IPS DF 6.9 (cell line): ENCODE results near the gene KLHL11.
"Not testable (repeated sequence)": the region's sequence is repeated elsewhere in the genome, so short reads cannot be mapped to it uniquely, and the experiment has no call there.

Experiments used
- DNase-seq: peaks from one replicate; pipeline ENCODE4 v3.0.0-alpha.2; 2013; ENCODE audit warnings: low read depth, low spot score
- H3K27ac ChIP-seq: one replicate; pipeline ENCODE4 v1.5.1; 2013; ENCODE audit warnings: low read length, control low read depth
- H3K27me3 ChIP-seq: 2 replicates; pipeline ENCODE4 v1.6.1; 2013; ENCODE audit warnings: mild to moderate bottlenecking, low read length; ENCODE audit not compliant: control insufficient read depth, insufficient read depth
- H3K36me3 ChIP-seq: 2 replicates; pipeline ENCODE4 v1.6.1; 2013; ENCODE audit warnings: low read length; ENCODE audit not compliant: control insufficient read depth, insufficient read depth
- H3K4me1 ChIP-seq: 2 replicates; pipeline ENCODE4 v1.6.1; 2013; ENCODE audit warnings: low read length; ENCODE audit not compliant: control insufficient read depth, insufficient read depth
- H3K4me3 ChIP-seq: 2 replicates; pipeline ENCODE4 v1.5.1; 2013; ENCODE audit warnings: mild to moderate bottlenecking, low read length
- H3K9me3 ChIP-seq: 2 replicates; pipeline ENCODE4 v1.6.1; 2013; ENCODE audit warnings: low read length, inconsistent platforms; ENCODE audit not compliant: control insufficient read depth, insufficient read depth
- WGBS: extraction: QIAGEN DNeasy Blood & Tissue Kit; methylation state at CpG from one replicate; pipeline ENCODE4 v1.1.7; 2013; ENCODE audit warnings: mixed read lengths, missing lambda C conversion rate; ENCODE audit not compliant: insufficient read length, insufficient coverage; 5-methylcytosine and 5-hydroxymethylcytosine counted together

Gene KLHL11

DNA sequence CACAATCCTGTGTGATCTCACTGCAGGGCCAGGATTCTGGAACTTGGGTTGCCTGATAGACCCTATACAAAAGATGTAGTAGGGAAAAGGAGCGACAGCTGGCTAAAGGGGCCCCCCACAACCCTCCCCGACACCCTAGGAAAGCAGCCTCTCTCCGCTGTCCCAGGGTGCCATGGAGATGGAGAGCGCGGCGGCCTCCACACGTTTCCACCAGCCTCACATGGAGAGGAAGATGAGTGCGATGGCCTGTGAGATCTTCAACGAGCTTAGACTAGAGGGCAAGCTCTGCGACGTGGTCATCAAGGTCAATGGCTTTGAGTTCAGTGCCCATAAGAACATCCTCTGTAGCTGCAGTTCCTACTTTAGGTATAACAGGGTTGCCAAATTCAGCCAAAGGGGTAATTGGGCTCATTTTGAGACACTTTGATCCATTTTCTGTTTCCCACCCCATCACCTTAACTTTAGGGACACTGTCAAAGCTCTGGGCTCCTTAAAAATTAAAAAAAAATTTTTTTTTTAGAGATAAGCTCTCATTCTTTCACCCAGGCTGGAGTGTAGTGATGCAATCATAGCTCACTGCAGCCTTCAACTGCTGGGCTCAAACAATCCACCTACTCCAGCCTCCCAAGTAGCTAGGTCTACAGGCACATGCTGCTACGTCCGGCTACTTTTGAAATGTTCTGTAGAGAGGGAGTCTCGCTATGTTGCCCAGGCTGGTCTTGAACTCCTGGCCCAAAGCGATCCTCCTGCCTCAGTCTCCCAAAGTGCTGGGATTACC is 27.3 kb downstream of the KLHL11 start, which contains the start of gene KLHL10:
TSS of gene KLHL10 (plus strand) at position 65 of the 778 bp plus-strand sequence. CDS start at position 173, 108 bp downstream.
- no peak within 1 kb of the TSS for H3K27ac ChIP-seq
- no peaks in the 10 kb centered on the region for H3K36me3 ChIP-seq
- no peaks in the 10 kb centered on the region for H3K27me3 ChIP-seq
- H3K9me3 ChIP-seq, result no peaks in the 10 kb centered on the region
- WGBS, result no CpG with 5 or more reads among the region's 15 CpGs
- no peaks in the 10 kb centered on the region for H3K4me1 ChIP-seq
- H3K4me3 ChIP-seq, result no peak within 1 kb of the TSS
- no peak for DNase-seq

DNA sequence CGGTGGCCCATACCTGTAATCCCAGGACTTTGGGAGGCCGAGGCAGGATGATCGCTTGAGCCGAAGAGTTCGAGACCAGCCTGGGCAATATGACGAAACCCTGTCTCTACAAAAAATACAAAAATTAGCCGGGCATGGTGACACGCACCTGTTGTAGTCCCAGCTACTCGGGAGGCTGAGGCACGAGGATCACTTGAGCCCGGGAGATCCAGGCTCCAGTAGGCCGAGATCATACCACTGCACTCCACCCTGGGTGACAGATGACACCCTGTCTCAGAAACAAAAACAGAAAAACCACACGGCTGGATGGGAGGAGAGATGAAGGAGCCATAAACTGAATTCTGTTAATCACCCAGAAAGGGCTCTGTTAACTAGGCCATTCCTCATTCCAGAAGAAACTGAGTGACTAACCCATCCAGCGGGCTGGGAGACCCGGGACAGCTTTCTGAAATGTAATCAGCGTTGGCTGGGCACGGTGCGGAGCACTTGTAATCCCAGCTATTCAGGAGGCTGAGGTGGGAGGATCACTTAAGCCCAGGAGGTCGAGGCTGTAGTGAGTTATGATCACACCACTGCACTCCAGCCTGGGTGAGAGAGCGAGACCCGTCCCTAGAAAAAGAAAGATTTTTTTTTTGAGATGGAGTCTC is 28.6 kb downstream of the KLHL11 start:
- H3K9me3 ChIP-seq, result no peaks in the 10 kb centered on the region
- no peaks in the 10 kb centered on the region for H3K4me1 ChIP-seq
- no peaks in the 10 kb centered on the region for H3K27me3 ChIP-seq
- no peaks in the 10 kb centered on the region for H3K36me3 ChIP-seq
- no peak overlapping the region for H3K27ac ChIP-seq
- no CpG with 5 or more reads among the region's 21 CpGs for WGBS
- H3K4me3 ChIP-seq, result no peak overlapping the region; the same call in 1 of the 2 replicates
- no peak for DNase-seq

DNA sequence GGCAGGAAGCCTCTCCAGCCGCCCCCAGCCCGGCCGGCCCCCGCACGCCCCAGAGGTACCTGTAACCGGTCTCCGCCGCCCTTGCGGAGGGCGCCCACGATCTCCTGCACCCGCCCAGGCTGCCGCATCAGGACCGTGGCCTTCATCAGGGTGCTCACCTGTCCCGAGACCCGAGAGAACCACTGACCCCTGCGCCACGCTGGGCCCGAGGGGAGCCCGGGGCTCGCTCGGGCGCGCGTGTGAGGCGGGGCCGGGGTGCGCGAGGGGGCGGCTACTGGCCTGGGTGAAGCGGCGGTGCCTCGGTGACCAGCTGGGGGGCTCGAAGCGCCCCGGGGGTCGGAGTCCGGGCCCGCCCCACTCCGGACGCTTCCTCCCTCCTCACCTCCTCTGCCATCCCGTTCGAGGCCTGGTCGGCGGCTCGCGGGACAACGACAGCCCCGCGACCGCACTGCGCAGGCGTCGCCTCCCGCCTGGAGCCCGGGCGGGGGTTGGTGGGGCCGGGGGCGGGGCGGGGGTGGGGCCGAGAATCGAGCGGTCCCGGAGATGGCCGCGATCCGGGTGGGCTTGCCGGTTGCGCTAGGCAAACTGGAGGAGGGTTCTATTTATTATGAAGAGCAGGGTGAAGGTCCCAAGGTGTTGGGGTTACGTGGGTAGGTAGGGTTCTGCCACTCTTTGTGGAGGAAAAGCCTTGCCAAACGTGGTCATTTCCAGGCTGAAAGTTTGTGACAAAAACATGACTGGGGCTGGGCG is 29.2 kb downstream of the KLHL11 start, which contains the start of gene NT5C3B:
TSS of gene NT5C3B (minus strand) at position 433 of the 750 bp plus-strand sequence. CDS start at position 394, 39 bp downstream.
- H3K27me3 ChIP-seq, result no peaks in the 10 kb centered on the region
- DNase-seq, result no peak
- H3K36me3 ChIP-seq, result no peaks in the 10 kb centered on the region; the same call in 1 of the 2 replicates
- peak within 1 kb of the TSS; percentile 48 for H3K4me3 ChIP-seq
- H3K27ac ChIP-seq, result no peak within 1 kb of the TSS
- WGBS, result no CpG with 5 or more reads among the region's 72 CpGs
- H3K4me1 ChIP-seq, result no peaks in the 10 kb centered on the region
- H3K9me3 ChIP-seq, result no peaks in the 10 kb centered on the region

DNA sequence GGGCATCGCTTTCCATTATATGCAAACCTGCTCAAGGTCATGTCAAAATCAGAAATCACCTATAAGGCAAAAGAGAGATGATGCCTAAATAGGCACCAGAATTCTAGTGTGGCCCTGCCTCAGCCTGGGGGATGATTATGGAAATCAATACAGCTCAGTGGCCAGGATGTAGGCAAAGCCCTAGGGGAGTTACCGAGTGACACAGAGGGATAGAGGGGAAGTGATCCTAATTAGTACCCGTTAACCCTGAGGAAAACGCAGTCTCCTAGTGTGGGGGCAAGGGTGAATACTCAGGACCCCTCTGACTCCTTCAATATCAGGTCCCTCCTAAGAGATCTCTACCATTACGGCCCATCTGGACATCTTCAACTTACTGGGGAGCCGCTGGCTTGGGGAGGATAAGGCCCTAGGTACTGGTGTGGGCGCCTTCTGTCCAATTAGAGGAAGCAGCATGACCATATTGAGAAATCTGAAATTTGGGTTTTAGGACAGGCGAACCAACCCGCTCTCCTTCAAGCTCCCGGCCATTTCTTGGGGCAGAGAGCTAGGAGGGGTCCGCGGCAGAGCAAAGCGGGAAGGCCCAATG is 29.9 kb downstream of the KLHL11 start:
- Histone ChIP-seq H3K9me3 (no peaks in the 10 kb centered on the region), H3K27me3 (no peaks in the 10 kb centered on the region), H3K27ac (no peak overlapping the region), H3K4me1 (no peaks in the 10 kb centered on the region), H3K4me3 (peak overlapping the region; percentile 48; the same call in 1 of the 2 replicates), H3K36me3 (peaks cover 3% of the 10 kb centered on the region; the same call in 1 of the 2 replicates)
- DNase-seq, result no peak
- no CpG with 5 or more reads among the region's 13 CpGs for WGBS

DNA sequence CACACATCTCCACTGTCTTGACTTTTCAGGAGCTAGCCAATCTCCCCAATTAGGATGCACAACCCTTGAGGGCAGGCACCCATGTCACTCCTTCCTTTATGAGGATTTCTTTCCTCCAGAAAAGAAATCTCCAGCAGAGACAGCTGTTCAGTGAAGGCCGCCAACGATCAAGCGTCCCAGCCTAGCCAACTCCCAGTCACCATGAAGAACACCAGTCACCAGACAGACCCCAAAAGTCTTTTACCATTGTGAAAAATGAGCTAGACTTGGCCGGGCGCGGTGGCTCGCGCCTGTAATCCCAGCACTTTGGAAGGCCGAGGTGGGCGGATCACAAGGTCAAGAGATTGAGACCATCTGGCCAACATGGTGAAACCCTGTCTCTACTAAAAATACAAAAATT is 35.3 kb downstream of the KLHL11 start:
- DNase-seq, H3K27me3 ChIP-seq, H3K27ac ChIP-seq, H3K9me3 ChIP-seq, H3K4me1 ChIP-seq, H3K4me3 ChIP-seq: not testable (repeated sequence)
- WGBS, result no CpG with 5 or more reads among the region's 10 CpGs
- peaks cover 18% of the 10 kb centered on the region for H3K36me3 ChIP-seq

DNA sequence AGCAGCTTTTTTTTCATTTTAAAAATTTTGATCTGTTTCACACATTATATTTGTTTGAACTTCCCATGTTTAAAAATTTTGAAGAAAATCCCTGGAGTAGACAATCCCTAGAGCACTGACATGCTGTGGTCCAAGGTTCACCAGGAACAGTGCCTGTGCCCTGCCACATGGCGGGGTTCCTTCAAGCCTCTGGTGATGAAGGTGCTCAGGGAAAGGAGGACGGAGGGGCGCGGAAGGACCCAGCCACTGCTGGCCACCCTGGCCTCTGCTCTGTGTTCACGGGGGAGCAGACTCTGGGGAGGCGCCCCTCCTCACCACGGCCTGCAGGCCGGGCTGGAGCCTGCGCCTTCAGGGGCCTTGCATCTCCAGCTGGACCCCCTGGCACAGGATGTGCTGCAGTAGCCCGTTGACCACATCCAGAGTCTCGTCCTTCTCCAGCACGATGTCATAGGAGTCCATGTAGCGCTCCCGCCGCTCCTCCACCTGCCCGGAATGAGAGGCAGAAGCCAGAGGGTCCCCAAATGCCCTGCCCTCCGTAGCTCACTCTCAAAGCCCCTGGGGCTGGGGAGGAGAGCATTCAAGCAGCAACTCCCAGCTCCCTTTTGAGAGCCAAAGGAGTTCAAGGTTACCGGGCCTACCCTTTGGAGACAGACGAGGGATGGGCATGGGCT is 39.9 kb downstream of the KLHL11 start:
- no peak for DNase-seq
- peaks cover 25% of the 10 kb centered on the region for H3K36me3 ChIP-seq
- WGBS, result no CpG with 5 or more reads among the region's 19 CpGs
- no peaks in the 10 kb centered on the region for H3K27me3 ChIP-seq
- H3K27ac ChIP-seq, result no peak overlapping the region
- no peaks in the 10 kb centered on the region for H3K4me1 ChIP-seq
- H3K9me3 ChIP-seq, result no peaks in the 10 kb centered on the region
- no peak overlapping the region for H3K4me3 ChIP-seq

DNA sequence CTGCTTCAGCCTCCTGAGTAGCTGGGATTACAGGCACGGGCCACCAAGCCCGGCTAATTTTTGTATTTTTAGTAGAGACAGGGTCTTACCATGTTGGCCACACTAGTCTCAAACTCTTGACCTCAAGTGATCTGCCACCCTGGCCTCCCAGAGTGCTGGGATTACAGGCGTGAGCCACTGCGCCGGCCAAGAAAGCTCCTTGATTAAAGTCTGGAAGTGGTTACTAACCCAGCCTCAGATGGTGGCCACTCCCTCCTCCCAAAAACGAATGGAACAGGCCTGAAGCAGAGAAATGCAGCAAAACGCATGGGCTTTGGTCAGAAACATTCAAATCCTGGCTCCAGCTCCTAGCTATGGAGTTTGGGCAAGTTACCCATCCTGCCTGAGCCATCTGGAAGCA is 41.1 kb downstream of the KLHL11 start:
- no CpG with 5 or more reads among the region's 7 CpGs for WGBS
- no peak overlapping the region for H3K4me3 ChIP-seq
- peaks cover 5% of the 10 kb centered on the region for H3K4me1 ChIP-seq
- H3K36me3 ChIP-seq, result peaks cover 31% of the 10 kb centered on the region
- H3K27ac ChIP-seq, result no peak overlapping the region
- no peak for DNase-seq
- H3K27me3 ChIP-seq, result no peaks in the 10 kb centered on the region
- no peaks in the 10 kb centered on the region for H3K9me3 ChIP-seq

DNA sequence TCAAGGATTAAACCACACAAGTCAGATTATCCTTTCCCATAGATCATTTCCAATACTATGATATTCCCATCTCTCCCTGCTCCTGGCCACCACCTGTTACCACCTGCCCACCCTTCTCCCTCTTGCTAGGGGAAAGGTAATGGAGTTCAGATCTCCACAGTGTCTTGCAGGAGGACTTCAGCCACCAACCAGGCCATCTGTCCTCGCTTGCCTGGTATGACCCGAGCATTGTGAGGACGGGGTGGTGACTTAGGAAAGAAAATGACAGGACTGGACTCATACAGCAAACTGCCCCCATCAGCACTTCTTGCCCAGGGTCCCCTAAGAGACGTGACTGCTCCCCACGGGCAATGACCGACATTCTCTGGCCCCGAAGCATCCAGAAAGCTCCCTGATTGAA is 41.6 kb downstream of the KLHL11 start:
- Histone ChIP-seq H3K36me3 (peaks cover 28% of the 10 kb centered on the region), H3K4me3 (no peak overlapping the region), H3K27me3 (no peaks in the 10 kb centered on the region), H3K4me1 (peaks cover 7% of the 10 kb centered on the region), H3K27ac (no peak overlapping the region), H3K9me3 (no peaks in the 10 kb centered on the region)
- WGBS, result no CpG with 5 or more reads among the region's 7 CpGs
- no peak for DNase-seq

DNA sequence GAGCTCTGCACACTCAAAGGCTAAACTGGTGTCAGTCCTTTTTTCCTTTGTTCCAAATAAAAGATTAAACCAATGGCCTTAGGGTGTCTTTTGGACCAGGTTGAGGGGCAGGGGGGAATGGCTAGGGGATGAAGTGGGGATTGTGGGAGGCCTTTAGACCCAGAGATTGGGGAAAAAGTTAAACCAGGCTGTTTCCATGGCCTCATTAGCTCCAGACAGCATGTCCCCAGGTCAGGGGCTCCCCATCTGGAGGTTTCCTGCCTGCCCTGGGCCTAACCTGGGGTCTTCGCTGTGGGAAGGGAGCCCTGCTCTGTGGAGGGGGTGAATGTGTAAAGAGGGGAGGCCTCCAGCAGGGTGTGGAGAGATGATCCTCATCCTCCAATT is 42.1 kb downstream of the KLHL11 start:
- Histone ChIP-seq H3K9me3 (no peaks in the 10 kb centered on the region), H3K27ac (no peak overlapping the region), H3K4me3 (no peak overlapping the region), H3K4me1 (peaks cover 7% of the 10 kb centered on the region), H3K27me3 (no peaks in the 10 kb centered on the region), H3K36me3 (peaks cover 27% of the 10 kb centered on the region)
- DNase-seq, result no peak
- WGBS, result no CpG with 5 or more reads among the region's 1 CpG
